GM18870 (cell line): Measurements from ENCODE around the gene TPCN1.
"Not testable (repeated sequence)": the region's sequence is repeated elsewhere in the genome, so short reads cannot be mapped to it uniquely, and the experiment has no call there.

Source experiments
- ATAC-seq: cut with Tn5 transposase; IDR thresholded peaks from one replicate; pipeline ENCODE4 v1.9.1; 2021; ENCODE audit warnings: moderate library complexity; ENCODE audit not compliant: unreplicated experiment

TPCN1 gene

GRCh38 chr12:113196582-113196981, 24.7 kb upstream of the TPCN1 start:
- ATAC-seq = no peak

DNA sequence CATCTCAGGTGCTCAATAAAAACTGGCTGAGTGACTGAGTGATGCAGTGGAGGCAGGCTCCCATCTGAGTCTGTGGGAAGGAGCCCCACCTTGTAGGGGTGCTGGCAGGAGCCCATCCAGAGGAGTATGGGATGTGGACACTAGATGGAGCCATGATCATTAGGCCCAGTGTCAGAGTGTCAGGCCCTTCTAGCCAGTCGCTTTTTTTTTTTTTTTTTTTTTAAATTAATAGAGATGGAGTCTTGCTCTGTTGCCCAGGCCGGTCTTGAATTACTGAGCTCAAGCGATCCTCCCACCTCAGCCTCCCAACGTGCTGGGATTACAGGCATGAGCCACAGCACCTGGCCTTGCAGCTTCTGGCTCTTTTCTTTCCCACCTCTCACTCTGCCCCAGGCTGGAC, 24.3 kb upstream of the TPCN1 start:
- no peak for ATAC-seq

- no peak for ATAC-seq
These were observed 23.7 kb upstream of the TPCN1 start for GRCh38 chr12:113197518-113198077.

DNA sequence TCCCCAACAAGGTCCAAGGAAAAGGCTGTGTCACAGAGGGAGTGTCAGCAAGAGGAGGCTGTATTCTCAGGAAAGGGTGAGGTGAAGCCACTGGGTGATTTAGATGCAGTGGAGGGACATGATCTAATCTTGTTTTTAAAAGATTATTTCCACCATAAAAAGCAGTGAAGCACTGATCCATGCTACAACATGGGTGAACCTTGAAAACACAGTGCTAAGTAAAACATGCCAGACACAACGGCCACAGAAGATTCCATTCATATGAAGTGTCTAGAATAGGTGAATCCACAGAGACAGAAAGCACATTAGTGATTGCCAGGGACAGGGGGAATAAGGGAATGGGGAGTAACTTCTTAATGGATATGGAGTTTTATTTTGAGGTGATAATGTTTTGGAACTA, 23.0 kb upstream of the TPCN1 start:
- ATAC-seq = no peak

DNA sequence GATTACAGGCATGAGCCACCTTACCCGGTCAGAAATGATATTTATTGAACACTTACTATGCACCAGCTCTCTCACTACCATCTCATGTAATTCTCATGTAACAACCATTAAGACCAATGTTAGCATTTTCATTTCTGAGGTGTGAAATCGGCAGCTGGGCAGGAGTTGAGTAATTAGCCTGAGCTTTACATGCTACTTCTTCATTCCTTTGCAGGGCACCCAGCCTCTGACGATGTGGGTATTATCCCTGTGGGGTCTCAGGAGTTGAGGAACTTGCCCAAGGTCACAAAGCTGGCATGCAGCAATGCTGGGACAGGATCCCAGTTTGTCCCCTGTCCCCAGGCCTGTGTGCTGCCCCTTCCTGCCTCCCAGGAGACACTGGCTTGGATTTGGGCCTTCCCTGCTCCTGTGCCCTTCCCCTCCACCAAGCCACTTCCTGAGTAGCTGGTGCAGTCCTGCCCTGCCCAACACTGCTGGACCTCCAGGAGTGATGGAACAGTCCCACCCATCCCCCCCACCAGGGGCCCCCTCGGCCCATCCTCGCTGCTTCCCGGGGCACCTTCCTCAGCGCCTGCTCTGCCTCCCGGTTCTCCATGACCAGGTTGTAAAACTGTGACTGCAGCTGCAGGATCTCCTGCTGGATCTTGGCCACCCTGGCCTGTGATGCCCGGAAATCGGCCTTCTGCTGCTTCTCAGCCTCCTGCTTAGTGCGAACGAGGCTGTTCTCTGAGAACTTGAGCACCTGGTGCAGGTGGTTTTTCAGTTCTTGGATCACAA, 21.1 kb upstream of the TPCN1 start:
- no peak for ATAC-seq

GRCh38 chr12:113201187-113202177, 19.8 kb upstream of the TPCN1 start:
- ATAC-seq = no peak

DNA sequence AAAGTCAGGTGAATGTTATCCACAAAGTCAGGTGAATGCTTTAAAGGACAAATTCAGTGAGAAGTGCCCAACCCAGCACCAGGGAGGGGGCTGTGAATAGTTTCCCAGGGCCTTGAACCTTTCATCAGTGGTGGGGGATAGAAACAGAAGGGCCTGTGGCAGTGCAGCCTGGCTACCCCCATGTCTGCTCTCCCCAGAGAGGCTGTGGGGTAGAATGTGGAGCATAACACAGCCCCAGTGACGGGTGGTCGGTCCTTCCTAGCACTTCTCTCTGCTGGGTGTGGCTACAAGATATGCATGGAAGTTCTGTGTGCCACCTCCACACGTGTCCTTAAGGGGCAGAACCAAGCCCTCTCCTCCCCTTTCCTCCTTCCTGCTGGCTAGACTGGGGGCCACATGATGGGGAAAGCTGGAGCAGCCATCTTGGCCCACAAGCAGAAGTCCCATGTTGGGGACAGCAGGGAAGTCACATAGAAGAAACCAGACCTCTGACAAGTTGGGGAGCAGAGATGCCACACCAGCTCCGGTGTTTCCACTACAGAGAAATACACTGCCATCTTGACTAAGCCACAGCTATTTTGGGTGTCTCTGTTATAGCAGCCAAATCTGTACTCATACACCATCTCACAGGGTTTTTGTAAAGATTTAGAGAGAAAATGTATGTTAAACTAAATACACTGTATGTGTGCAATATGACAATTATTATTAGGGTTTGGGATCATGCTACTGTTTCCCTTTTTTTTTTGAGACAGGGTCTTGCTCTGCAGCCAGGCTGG, 18.8 kb upstream of the TPCN1 start:
- no peak for ATAC-seq

DNA sequence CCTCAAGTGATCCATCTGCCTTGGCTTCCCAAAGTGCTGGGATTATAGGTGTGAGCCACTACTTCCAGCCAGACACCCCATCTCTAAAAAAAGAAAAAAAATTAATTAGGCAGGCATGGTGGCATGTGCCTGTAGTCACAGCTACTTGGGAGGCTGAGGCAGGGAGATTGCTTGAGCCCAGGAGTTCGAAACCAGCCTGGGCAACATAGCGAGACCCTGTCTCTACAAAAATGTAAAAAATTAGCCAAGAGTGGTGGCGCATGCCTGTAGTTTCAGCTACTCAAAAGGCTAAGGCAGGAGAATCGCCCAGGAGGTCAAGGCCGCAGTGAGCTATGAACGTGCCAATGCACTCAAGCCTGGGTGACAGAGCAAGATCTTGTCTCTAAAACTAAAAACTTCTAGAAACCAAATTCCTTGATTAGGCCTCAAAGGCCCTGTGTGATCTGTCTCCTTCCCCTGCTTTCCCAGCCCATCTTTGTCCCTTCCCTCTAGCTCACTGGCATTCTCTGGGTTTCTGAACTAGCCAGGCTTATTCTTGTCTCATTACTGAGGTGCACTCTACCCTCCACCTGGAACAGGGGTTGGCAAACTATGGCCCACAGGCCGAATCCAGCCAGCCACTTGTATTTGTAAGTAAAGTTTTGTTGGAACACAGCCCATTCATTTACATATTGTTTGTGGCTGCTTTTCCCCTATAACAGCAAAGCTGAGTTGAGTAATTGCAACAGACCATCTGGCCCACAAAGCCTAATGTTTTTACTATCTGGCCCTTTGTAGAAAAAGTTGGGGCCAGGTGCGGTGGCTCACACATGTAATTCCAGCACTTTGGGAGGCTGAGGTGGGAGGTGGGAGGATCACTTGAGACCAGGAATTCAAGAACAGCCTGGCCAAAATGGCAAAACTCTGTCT, 17.2 kb upstream of the TPCN1 start:
- ATAC-seq = no peak

GRCh38 chr12:113204804-113205203, 16.5 kb upstream of the TPCN1 start:
- ATAC-seq = no peak

DNA sequence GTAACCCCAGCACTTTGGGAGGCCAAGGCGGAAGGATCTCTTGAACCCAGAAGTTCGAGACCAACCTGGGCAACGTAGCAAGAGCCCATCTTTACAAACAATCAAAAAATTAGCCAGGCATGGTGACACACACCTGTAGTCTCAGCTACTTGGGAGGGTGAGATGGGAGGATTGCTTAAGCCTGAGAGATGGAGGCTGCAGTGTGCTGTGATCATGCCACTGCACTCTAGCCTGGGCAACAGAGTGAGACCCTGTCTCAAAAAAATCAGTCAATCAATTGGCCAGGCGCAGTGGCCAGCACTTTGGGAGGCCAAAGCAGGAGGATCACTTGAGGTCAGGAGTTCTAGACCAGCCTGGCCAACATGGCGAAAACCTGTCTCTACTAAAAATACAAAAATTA, 14.5 kb upstream of the TPCN1 start:
- not testable (repeated sequence) for ATAC-seq

DNA sequence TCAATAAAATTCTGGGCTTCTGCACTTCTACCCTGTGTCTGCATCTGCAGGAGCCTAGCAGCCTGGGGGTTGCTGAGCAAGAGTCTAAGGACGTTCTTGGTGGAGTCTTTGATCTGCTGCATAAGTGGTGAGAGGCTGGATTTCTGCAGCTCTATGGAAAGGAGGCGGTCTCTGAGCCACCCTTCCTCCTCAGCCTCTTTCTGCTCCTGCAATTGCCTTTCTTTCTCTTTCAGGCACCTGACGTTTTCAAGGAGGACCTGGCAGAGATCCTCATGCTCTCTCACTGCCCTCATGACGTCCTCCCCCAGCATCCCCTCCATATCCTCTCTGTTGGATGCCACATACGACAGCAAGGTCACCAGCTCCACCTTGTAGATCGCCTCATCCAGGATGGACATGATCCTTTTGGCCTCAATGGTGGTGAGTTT, 13.6 kb upstream of the TPCN1 start:
- no peak for ATAC-seq

DNA sequence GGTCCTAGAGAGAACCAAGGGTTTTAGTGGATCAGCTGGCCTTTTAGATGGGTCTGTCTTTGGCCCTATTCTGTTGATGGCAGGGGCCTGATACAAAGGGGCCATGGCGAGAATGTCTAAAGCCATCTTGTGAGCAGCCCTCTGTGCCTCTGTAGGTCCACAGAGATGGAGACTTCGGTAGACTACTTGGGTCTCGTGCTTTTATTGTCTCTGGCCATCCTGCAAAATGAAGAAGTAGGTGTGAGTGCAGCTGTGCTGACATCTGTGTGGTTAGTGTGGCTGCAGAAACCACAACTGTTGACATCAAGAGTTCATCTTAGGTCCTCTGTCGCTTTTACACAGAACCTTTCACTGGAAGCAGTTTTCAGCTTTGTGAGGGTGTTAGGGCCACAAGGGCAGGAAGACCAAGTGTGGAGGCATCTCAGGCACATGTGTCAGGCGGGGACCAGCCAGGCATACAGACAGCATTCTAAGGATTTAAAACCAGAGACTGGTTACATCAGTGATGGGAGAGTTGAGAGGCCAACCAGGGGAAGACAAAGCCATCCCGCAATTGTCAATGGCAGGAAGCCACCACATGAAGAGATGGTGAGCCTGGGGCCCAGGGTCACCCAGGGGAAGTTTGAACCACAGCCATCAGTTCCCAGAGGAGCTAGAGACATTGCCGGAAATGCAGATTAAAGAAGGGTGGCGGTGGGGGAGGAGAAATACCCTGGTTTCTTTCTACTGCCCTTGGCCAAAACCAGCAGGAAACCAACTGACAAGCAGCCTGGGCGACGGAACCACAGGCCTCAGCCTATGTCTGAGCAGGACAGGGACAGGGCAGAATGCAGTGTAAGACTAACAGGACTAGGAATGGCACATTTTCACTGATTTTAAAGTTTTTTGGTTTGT, 13.0 kb upstream of the TPCN1 start:
- peak; percentile 75 for ATAC-seq

DNA sequence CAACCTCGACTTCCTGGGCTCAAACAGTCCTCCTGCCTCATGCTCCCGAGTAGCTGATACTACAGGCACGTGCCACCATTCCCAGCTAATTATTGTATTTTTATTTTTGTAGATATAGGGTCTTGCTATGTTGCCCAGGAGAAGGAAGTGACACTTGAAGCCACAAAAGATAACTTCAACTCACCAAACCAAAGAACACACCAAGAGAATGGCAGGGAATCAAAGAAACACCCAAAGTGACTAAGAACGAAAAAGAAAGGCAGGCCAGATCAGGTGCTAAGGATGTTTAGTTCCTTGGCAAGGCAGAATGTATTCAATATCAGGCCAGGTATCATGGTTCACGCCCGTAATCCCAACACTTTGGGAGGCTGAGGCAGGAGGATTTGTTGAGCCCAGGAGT, 10.1 kb upstream of the TPCN1 start:
- ATAC-seq = no peak

DNA sequence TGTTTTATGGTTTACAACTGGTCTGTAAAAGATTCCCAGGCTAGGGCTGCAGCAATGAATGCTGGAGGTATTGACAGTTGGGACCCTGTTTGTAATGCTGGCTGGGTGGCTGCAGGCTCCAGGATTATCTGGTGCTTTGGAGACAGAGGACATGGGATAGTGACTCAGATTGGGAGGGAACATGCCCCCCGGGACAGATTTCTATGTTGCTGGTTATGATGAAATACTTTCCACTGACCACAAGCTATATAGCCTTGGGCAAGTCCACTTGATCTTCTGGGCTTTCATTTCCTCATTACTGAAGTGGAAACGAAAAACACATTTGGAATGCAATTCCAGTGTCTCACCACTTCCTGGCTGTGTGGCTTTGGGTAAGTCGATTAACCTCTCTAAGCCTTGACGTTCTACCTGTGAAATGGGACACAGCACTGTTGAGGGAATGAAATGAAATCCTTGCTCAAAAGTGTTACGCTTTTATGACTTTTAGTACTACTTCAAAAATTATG, 6.3 kb upstream of the TPCN1 start:
- ATAC-seq = peak; percentile 44

GRCh38 chr12:113216027-113216426, 5.2 kb upstream of the TPCN1 start:
- no peak for ATAC-seq

- peak; percentile 93 for ATAC-seq
These were observed 577 bp upstream of the TPCN1 start for GRCh38 chr12:113220593-113221180.

DNA sequence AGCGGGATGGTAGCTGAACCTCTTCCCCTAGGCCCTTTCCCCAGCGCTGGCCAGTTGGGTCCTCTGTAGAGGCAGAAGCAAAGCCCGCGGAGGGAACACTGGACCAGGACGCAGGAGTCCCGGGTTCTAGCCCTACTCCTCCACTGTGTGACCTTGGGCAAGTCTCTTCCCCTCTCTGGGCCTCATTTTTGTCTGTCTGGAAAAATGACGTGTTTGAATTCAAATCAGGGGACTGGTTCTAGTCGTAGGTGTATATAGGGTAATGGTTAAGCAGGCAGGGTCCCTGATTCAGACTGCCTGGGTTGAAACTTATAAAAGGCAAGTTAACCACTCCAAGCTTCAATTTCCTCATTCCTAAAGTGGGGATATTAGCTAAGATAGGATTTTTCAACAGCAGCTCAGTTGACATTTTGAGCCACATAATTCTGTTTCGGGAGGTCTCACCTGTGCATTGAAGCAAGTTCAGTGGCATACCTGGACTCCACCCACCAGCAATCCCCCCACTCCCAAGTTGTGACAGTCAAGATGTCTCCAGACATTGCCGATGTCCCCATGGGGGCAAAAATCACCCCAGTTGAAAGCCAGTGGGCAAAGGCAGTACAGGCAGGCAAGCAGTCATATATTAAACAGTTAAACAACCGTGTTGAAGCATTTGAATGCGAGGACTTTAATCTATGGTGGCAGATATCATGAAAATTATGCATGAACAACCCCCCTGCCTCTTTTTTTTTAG, 899 bp downstream of the TPCN1 start:
- no peak for ATAC-seq
